Caco-2 (cell line): ENCODE data around the gene HTR3E. TPM values are rescaled to one million over a fixed set of nuclear protein-coding genes. Genes with fewer than 3 reads are reported as not detected.
"Not testable (repeated sequence)": the region's sequence is repeated elsewhere in the genome, so short reads cannot be mapped to it uniquely, and the experiment has no call there.

Source experiments
- BruUV-seq: library from RNA; stranded (reverse); fragments of 400-500 nt; replicated peaks from 2 replicates; lab custom pipeline; 2021; lab: Mats Ljungman, UMichigan
- CTCF ChIA-PET: fragments of 300-600 bp; sonication (Branson Sonifier 250); formaldehyde crosslinking; loops from one replicate; lab custom pipeline; 2022; ENCODE audit warnings: antibody characterized with exemption; lab: Charles Lee
- POLR2A ChIA-PET: fragments of 300-600 bp; sonication (Branson Sonifier 250); formaldehyde crosslinking; loops from one replicate; lab custom pipeline; 2022; ENCODE audit warnings: antibody characterized with exemption; lab: Charles Lee
- DNase-seq, 2 experiments: peaks; one replicate each; pipeline versions ENCODE4 v3.0.0 to v3.0.0-alpha.2; 2020 to 2022
- H3K27me3 ChIP-seq: replicated peaks from 2 replicates; pipeline ENCODE4 v1.6.0; 2011; ENCODE audit warnings: low read length; ENCODE audit not compliant: control insufficient read depth, insufficient read depth
- H3K36me3 ChIP-seq: 2 replicates; pipeline ENCODE4 v1.5.1; 2011; ENCODE audit warnings: low read length; ENCODE audit not compliant: control insufficient read depth, insufficient read depth
- H3K4me1 ChIP-seq: fragments of 250-450 bp; sonication (Bioruptor Pico); 2 replicates; pipeline ENCODE4 v1.5.1; 2020; ENCODE audit warnings: mild to moderate bottlenecking
- H3K4me3 ChIP-seq: 2 replicates; pipeline ENCODE4 v1.5.1; 2011; ENCODE audit warnings: low read depth, mild to moderate bottlenecking, control low read depth, low read length
- H3K9me3 ChIP-seq: fragments of 250-450 bp; sonication (Bioruptor Pico); 2 replicates; pipeline ENCODE4 v1.5.1; 2020; ENCODE audit warnings: mild to moderate bottlenecking, moderate library complexity
- H3K27ac Mint-ChIP-seq: one replicate; pipeline ENCODE4 v1.8.0; 2022; ENCODE audit warnings: mixed read lengths; ENCODE audit not compliant: unreplicated experiment
- H3K27me3 Mint-ChIP-seq: one replicate; pipeline ENCODE4 v1.8.0; 2022; ENCODE audit warnings: mixed read lengths; ENCODE audit not compliant: insufficient read depth, unreplicated experiment
- H3K36me3 Mint-ChIP-seq: one replicate; pipeline ENCODE4 v1.8.0; 2022; ENCODE audit warnings: mild to moderate bottlenecking, mixed read lengths; ENCODE audit not compliant: insufficient read depth, unreplicated experiment
- H3K4me1 Mint-ChIP-seq: one replicate; pipeline ENCODE4 v1.8.0; 2022; ENCODE audit warnings: low read depth, mixed read lengths; ENCODE audit not compliant: unreplicated experiment
- H3K4me3 Mint-ChIP-seq: one replicate; pipeline ENCODE4 v1.8.0; 2022; ENCODE audit warnings: mild to moderate bottlenecking, moderate library complexity, mixed read lengths; ENCODE audit not compliant: unreplicated experiment
- H3K9me3 Mint-ChIP-seq: one replicate; pipeline ENCODE4 v1.8.0; 2022; ENCODE audit warnings: mixed read lengths; ENCODE audit not compliant: unreplicated experiment
- intact Hi-C: fragments of 100-400 bp; cut with micrococcal nuclease; formaldehyde crosslinking; loops from one replicate; pipeline ENCODE4 v1.10.0; 2022; ENCODE audit not compliant: unreplicated experiment
- total RNA-seq: library from RNA; stranded (reverse); gene quantifications from 2 replicates; pipeline ENCODE4 v1.2.3, GENCODE V29; 2022
- TF ChIP-seq, protein P1 (sequence below), 2 experiments: fragments of 200-600 bp in 1 of 2; IDR thresholded peaks; 1 replicate in 1 of 2; 2 replicates in 1 of 2; pipeline versions ENCODE4 v1.5.1 to v1.8.0; 2011 to 2022; ENCODE audit warnings: antibody characterized with exemption in 1 of 2, control low read depth in 1 of 2, inconsistent platforms in 1 of 2, low read depth in 1 of 2, low read length in 1 of 2, mild to moderate bottlenecking in 1 of 2, moderate library complexity in 1 of 2; ENCODE audit not compliant: insufficient read depth in 1 of 2, severe bottlenecking in 1 of 2, unreplicated experiment in 1 of 2

HTR3E gene
- total RNA-seq, 1 experiment from 2014 or later = not detected

GRCh38 chr3:184116017-184116416 lies 19.2 kb downstream of the HTR3E start:
- POLR2A ChIA-PET = no interaction called here

DNA sequence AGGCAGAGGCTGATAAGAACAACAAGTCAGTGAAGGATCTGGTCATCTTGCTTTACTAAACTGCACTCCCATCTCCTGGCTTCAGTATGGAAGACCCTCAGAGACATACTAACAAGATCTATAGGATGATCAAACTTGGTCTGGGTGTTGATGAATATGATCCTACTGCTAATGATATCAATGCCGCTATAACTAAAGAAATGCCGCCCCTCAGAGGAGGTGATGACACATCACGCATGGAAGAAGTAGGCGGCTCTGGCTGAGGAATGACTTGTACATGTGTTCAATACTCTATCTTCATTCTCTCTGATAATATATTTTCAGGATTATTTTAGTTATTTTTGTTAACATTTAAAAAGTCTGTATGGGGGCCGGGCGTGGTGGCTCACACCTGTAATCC lies 20.8 kb downstream of the HTR3E start:
- ChIA-PET CTCF (interaction anchor here (0.7 kb wide), 1 partner anchor 1019 kb away, joined by 5 read pairs; no protein-coding TSS in a partner anchor), POLR2A (no interaction called here)
- Histone ChIP-seq H3K36me3 (no peaks in the 10 kb centered on the region), H3K9me3 (no peaks in the 10 kb centered on the region), H3K4me1 (no peaks in the 10 kb centered on the region), H3K27me3 (no peaks in the 10 kb centered on the region), H3K4me3 (no peak overlapping the region)
- no peaks in the 10 kb centered on the region for H3K9me3 Mint-ChIP-seq
- no peak overlapping the region for H3K4me3 Mint-ChIP-seq
- peaks cover 8% of the 10 kb centered on the region for H3K27me3 Mint-ChIP-seq
- H3K27ac Mint-ChIP-seq = no peak overlapping the region
- TF ChIP-seq, protein P1, sequence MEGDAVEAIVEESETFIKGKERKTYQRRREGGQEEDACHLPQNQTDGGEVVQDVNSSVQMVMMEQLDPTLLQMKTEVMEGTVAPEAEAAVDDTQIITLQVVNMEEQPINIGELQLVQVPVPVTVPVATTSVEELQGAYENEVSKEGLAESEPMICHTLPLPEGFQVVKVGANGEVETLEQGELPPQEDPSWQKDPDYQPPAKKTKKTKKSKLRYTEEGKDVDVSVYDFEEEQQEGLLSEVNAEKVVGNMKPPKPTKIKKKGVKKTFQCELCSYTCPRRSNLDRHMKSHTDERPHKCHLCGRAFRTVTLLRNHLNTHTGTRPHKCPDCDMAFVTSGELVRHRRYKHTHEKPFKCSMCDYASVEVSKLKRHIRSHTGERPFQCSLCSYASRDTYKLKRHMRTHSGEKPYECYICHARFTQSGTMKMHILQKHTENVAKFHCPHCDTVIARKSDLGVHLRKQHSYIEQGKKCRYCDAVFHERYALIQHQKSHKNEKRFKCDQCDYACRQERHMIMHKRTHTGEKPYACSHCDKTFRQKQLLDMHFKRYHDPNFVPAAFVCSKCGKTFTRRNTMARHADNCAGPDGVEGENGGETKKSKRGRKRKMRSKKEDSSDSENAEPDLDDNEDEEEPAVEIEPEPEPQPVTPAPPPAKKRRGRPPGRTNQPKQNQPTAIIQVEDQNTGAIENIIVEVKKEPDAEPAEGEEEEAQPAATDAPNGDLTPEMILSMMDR (IDR thresholded peaks at IDR 0.05; ENCODE audit: insufficient read depth in 1 of 2, low read depth in 1 of 2, low read length in 1 of 2, severe bottlenecking in 1 of 2, unreplicated experiment in 1 of 2) = no peak
- no TSS peak for BruUV-seq
- H3K36me3 Mint-ChIP-seq = no peaks in the 10 kb centered on the region
- intact Hi-C loops = no loop called here
- H3K4me1 Mint-ChIP-seq = no peaks in the 10 kb centered on the region
- no peak for DNase-seq

More at GRCh38 chr3:184116017-184116416, 19.2 kb downstream of the HTR3E start:
- no peaks in the 10 kb centered on the region for H3K4me1 ChIP-seq
- H3K36me3 ChIP-seq = no peaks in the 10 kb centered on the region
- intact Hi-C loops = no loop called here
- no TSS peak for BruUV-seq
- no peak overlapping the region for H3K4me3 ChIP-seq
- Mint-ChIP-seq H3K27me3 (peaks cover 8% of the 10 kb centered on the region), H3K4me3 (no peak overlapping the region), H3K9me3 (no peaks in the 10 kb centered on the region), H3K4me1 (no peaks in the 10 kb centered on the region), H3K27ac (no peak overlapping the region), H3K36me3 (no peaks in the 10 kb centered on the region)
- no peaks in the 10 kb centered on the region for H3K27me3 ChIP-seq
- TF ChIP-seq, protein P1 (IDR thresholded peaks at IDR 0.05; ENCODE audit: insufficient read depth in 1 of 2, low read depth in 1 of 2, low read length in 1 of 2, severe bottlenecking in 1 of 2, unreplicated experiment in 1 of 2) = no peak
- H3K9me3 ChIP-seq = no peaks in the 10 kb centered on the region
- CTCF ChIA-PET = no interaction called here
- DNase-seq = no peak

DNA sequence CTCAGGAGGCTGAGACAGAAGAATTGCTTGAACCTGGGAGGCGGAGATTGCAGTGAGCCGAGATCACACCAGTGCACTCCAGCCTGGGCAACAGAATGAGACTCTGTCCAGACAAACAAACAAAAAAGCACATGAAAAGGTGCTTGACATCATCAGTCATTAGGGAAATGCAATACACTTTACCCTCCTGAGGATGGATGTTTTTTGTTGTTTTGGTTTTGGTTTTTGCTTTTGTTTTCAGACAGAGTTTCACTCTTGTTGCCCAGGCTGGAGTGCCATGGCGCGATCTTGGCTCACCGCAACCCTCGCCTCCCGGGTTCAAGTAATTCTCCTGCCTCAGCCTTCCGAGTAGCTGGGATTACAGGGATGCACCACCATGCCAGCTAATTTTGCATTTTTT lies 24.2 kb downstream of the HTR3E start:
- H3K4me3 ChIP-seq, H3K36me3 Mint-ChIP-seq, intact Hi-C loops, H3K36me3 ChIP-seq, H3K9me3 Mint-ChIP-seq, CTCF ChIA-PET, BruUV-seq, H3K4me1 Mint-ChIP-seq, H3K27me3 ChIP-seq, H3K27me3 Mint-ChIP-seq, H3K4me1 ChIP-seq, H3K9me3 ChIP-seq, H3K27ac Mint-ChIP-seq, H3K4me3 Mint-ChIP-seq, POLR2A ChIA-PET, DNase-seq: not testable (repeated sequence)

DNA sequence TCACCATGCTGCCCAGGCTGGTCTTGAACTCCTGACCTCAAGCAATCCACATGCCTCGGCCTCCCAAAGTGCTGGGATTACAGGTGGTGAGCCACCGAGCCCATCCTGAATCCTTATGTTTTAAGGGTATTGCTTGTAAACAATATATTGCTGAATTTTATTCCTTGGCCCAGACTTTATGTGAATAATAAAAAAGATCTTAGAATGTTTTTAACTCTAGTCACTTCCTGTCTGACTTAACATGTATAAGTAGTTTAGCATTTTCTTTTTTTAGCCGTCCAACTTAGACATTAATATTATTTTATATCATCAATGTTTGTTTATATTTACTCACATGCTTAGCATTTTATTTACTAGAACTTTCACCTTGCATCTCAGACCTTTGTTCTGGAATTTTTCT lies 29.1 kb downstream of the HTR3E start:
- intact Hi-C loops = no loop called here
- TF ChIP-seq, protein P1 (IDR thresholded peaks at IDR 0.05; ENCODE audit: insufficient read depth in 1 of 2, low read depth in 1 of 2, low read length in 1 of 2, severe bottlenecking in 1 of 2, unreplicated experiment in 1 of 2) = no peak
- H3K9me3 ChIP-seq = no peaks in the 10 kb centered on the region
- H3K27me3 ChIP-seq = no peaks in the 10 kb centered on the region
- H3K4me3 Mint-ChIP-seq = no peak overlapping the region
- H3K4me1 ChIP-seq = no peaks in the 10 kb centered on the region
- CTCF ChIA-PET = no interaction called here
- H3K4me3 ChIP-seq = no peak overlapping the region
- no peak for DNase-seq
- POLR2A ChIA-PET = no interaction called here
- H3K36me3 Mint-ChIP-seq = no peaks in the 10 kb centered on the region
- no TSS peak for BruUV-seq
- H3K27me3 Mint-ChIP-seq = no peaks in the 10 kb centered on the region
- no peaks in the 10 kb centered on the region for H3K4me1 Mint-ChIP-seq
- no peak overlapping the region for H3K27ac Mint-ChIP-seq
- H3K9me3 Mint-ChIP-seq = no peaks in the 10 kb centered on the region
- no peaks in the 10 kb centered on the region for H3K36me3 ChIP-seq
